Brain pericyte (primary cell): ENCODE data around the gene KTI12.
"Not testable (repeated sequence)": the region's sequence is repeated elsewhere in the genome, so short reads cannot be mapped to it uniquely, and the experiment has no call there.

Experiments used
- DNase-seq: peaks from one replicate; pipeline ENCODE4 v3.0.0-alpha.2; 2012; ENCODE audit warnings: low read depth, low spot score

KTI12 gene

DNA sequence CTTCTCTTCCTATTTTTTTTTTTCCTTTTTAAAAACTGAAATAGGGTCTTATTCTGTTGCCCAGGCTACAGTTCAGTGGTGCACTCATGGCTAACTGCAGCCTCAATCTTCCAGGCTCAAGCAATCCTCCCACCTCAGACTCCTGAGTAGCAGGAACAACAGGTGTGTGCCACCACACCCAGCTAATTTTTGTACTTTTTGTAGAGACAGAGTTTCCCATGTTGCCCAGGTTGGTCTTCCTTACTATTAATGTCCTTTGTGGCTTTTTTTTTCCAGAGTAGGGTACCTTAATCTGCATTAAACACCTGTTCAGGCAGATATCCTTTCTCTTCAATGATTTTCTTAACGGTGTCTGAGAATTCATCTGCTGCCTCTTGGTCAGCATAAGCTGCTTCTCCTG is 4.3 kb upstream of the KTI12 start:
- no peak for DNase-seq

DNA sequence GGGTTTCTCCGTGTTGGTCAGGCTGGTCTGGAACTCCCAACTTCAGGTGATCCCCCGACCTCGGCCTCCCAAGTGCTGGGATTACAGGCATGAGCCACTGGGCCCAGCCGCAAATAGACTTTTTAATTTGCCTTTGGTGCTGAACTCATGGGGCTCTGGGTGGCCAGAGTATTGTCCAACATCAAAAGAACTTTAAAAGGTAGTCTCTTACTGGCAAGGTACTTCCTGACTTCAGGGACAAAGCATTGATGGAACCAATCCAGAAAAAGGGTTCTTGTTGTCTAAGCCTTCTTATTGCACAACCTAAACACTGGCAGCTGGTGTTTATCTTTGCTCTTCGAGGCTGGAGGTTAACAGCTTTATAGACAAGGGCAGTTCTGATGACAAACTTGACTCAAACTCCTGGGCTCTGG is 3.8 kb upstream of the KTI12 start:
- no peak for DNase-seq

- DNase-seq: no peak
Observed at GRCh38 chr1:52034050-52034384, 407 bp upstream of the KTI12 start.

GRCh38 chr1:52032785-52033131 is 852 bp downstream of the KTI12 start:
- DNase-seq: no peak

DNA sequence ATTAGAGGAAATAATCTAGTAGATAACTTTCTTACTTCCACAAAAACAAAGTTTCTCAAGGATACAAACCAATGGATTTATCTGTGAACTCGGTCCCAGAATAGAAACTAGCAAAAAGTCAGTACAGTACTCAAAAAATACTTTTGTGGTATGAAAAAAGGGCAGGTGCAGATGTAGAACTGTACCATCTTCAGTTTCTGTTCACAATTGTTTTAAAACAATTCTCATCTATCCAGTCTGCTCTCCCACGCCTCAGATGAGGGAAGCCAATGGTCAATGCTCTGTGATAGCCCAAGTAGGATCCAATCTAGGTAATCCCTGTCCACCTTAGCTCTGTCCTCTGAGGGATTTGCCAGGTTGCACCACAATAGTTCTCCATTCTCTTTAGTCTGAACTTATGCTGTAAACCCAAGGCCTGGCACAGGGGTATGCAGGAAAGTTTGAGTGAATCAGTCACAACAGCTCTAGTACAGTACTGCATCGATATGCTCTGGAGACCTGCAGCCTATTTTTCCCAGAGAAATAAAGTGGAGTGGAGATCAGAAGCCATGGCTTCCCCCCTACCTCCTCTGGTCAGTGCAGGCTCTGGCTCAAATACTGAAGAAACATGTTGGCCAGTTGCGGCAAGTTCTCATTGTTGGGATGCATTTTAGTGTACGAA is 1.4 kb downstream of the KTI12 start:
- no peak for DNase-seq

- not testable (repeated sequence) for DNase-seq
Observed at GRCh38 chr1:52028839-52029238, 4.8 kb downstream of the KTI12 start.

- DNase-seq: no peak
Observed at GRCh38 chr1:52028328-52028727, 5.3 kb downstream of the KTI12 start.

GRCh38 chr1:52026278-52026677 is 7.3 kb downstream of the KTI12 start:
- DNase-seq: no peak

DNA sequence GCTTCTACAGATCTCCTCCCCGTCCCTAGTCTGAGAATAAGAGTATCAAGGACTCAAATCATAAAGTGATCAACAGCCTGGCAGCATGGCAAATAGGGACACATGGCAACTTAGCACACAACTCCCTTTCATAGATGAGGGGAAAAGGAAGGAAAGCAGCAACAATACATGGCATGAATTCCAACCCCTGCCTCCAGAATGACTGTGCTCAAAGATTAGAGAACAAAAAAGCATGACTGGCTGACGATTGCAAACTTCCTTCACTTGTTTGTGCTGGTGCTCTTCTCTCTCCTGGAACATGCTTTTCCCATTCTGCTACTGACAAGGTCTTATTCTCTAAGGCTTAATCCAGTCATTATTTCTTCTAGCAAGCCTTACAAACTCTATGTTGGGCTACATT is 11.5 kb downstream of the KTI12 start:
- no peak for DNase-seq

- no peak for DNase-seq
Observed at GRCh38 chr1:52008071-52008809, 25.4 kb downstream of the KTI12 start.

- no peak for DNase-seq
Observed at GRCh38 chr1:52007215-52008002, 26.2 kb downstream of the KTI12 start.

- not testable (repeated sequence) for DNase-seq
Observed at GRCh38 chr1:52006081-52006553, 27.5 kb downstream of the KTI12 start.

DNA sequence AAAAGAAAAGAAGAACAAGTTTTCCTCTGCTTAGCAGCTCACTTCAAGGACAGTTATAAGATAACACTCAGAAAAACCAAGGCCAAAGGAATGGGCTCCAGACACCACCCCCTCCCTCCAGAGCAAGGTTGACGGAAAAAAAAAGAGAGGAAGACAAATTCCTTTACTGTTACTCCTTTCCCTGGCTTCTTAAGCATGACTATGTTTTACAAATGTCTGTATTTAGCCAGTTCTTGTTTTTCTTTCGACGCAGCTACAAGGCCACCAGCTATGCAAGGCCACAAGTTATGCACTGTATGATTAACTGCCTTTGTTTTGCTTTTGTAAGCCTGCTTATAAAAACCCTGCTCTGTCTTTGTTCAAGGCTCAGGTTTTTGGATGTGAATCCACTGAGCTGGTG is 28.1 kb downstream of the KTI12 start:
- DNase-seq: peak; percentile 33

DNA sequence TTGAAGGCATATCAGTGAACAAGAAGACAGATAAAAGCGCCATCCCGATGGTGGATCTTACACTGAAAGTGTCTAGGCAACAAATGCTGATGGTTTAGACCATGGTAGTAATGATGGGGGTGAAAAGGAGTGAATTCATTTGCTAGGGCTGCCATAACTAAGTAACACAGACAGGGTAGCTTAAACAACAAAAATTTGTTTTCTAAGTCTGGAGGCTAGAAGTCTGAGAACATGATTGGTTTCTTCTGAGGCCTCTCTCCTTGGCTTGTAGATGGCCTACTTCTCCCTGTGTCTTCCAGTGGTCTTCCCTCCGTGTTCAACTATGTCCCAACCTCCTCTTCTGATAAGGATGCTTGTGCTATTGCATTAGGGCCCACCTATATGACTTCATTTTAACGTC is 29.7 kb downstream of the KTI12 start:
- no peak for DNase-seq

DNA sequence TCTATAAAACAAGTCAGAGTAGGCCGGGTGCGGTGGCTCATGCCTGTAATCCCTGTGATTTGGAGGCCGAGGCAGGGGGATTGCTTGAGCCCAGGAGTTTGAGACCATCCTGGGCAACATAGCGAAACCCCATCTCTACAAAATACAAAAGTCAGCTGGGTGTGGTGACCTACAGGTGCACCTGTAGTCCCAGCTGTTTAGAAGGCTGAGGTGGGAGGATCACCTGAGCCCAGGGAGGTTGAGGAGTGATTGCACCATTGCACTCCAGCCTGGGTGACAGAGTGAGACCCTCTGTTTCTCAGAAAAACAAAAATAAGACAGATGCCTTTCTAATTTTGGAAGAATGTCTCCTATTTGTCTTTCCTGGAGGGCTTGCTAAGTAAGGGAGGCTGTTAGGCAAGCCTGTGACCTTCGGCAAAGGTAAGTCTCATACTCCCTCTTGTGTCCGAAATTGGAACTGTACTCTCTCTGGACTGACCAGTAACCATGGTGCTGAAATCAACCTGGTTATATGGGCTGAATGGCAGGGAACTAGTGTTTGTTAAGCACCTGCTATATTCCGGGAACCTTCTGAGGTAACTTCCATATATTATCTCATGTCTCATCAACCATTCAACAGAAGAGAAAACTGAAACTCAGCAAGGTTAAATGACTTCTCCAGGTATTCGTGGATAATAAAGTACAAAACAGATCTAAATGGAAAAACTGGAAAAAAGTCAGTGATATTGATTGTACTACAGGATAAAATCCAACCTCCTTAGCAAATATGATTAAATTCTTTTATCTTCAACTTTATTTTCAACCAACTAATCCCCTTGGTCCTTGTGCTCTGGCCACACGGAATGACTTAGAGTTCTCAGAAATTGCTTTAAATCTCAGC is 31.3 kb downstream of the KTI12 start:
- peak; percentile 70 for DNase-seq

DNA sequence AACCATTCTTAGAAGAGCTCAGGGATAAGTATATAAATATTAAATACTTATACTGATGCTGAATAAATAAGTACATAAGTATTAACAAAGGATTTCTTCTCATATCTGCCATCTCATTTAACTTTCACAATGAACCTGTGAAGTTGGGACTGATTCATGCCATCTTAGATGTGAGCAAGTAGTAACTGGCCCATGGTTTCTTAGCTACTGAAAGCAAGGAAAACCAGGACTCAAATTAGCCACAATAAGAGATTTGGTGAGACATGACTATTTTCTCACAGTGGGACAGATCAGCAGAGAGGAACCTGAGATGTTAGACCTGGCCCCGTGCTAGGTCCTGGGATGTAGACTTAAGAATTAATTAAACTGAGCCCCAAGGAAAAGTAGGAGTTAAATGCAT is 34.9 kb downstream of the KTI12 start:
- no peak for DNase-seq

- DNase-seq: no peak
Observed at GRCh38 chr1:51997974-51998382, 35.6 kb downstream of the KTI12 start.

- no peak for DNase-seq
Observed at GRCh38 chr1:51990478-51990965, 43.1 kb downstream of the KTI12 start, which contains the start of gene RAB3B. RAB3B (minus strand) TSS chr1:51990700; CDS start chr1:51977117, 13,583 bp downstream.

DNA sequence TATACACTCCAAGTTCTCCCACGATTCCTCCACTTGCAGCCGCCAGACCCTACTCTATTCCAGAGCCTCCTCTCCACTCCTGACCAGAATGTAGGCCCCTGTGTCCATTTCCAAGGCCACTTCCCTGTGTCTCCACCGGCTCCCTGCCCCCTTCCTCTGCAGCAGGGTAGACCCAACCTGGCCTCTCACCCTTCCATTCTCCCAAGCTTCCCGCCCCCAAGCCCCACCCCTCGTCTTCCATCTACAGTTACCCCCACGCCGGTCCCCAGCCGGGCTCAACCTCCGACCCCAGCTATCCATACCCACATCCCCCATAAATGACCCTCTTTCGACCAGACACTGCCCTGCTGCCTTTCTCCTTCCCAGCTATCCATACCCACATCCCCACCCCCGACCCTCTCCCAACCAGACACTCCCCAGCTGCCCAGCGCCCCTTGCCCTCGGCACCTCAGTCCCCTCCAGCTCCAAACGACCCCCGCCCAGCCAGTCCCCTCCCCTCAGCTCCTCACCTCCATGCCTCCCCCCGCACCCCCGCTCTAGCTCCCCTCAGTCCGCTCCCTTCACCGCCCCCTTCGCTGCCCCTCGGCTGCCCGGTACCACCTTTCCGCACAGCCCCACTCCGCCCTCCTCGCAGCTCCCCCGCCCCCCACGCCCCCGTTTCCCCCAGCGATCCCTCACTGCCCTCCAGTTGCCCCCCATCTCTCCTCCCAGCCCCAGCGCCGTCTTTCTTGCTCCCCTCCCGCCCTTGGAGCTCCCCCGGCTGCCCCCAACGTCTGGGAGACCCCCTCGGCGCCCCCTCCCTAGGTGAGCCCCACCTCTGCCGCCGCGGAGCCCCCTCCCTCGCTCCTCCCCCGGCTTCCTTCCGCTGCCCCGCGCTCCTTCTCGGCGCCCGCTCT is 43.8 kb downstream of the KTI12 start:
- no peak for DNase-seq

DNA sequence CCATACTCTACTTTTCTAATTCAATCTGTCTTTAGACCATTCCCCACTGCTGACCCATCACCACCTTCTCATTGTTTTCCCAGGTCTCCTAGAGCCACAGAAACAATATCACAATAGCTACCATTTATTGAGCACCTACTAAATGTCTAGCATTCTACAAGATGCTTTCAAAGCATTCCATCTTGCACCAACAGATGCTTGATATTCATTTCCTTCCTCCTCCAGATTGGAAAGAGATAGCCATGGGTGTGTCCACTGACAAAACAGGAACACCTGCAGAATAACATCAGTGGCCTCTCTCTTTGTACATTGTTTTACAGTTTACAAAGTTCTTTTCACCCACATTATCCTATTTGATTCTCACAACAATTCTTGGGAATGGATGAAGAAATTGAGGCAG is 45.4 kb downstream of the KTI12 start:
- no peak for DNase-seq
